HG02973 (cell line): ENCODE data around the gene SPATA18.
"Not testable (repeated sequence)": the region's sequence is repeated elsewhere in the genome, so short reads cannot be mapped to it uniquely, and the experiment has no call there.

Experiments used
- ATAC-seq: cut with Tn5 transposase; IDR thresholded peaks from one replicate; pipeline ENCODE4 v1.9.1; 2021; ENCODE audit warnings: moderate library complexity; ENCODE audit not compliant: unreplicated experiment

Gene SPATA18

DNA sequence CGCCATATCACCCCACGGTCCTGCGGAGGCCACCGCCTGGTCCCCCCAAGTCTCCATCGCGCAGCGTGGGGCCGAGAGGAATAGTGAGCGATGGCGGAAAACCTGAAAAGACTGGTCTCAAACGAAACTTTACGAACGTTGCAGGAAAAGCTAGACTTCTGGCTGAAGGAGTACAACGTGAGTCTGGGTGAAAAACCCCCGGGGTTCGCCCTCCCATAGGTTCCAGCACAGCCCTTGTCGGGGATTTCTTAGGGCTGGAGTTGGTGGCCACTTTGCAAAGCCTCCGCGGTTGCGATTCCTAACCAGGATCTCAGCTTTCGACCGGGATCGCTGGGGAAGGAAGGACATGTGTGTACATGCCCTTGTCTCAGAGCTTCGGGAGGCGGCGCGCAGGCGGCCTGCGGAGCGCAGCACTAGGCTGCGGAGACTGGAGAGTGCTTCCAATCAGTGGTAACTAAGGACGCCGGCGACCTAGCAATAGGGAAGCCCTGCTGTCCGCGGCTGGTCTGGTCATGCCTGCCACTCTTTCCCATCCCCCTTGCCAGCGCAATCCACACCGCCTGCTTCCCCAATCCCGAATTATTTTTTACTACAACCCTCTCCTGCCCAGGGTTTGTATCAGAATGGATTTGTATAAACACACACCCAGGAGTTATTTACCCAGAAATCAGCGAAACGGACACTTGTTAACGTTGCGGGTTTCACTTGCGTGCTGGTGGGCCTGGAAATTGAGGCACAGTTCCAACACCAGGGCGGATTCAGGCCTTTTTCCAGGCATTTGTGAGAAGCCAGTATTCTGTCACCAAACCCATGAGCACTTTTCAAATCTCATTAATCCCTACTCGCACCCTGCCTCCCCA, 741 bp downstream of the SPATA18 start:
- peak; percentile 33 for ATAC-seq

DNA sequence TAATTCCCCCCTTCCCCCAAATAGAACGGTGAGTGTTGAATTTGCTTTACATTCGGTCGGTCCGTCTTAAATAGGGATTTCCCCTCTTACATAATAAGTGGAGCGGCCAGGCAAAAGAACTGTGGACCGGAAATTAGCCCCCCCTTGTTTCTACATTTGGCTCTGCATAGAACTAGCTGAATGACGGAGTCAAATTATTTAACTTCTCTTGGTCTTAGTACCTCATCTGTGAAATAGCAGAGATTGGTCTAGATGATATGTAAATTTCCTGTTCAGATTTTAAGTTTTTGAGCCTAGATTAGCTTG, 1.3 kb downstream of the SPATA18 start:
- ATAC-seq, result peak; percentile 64

DNA sequence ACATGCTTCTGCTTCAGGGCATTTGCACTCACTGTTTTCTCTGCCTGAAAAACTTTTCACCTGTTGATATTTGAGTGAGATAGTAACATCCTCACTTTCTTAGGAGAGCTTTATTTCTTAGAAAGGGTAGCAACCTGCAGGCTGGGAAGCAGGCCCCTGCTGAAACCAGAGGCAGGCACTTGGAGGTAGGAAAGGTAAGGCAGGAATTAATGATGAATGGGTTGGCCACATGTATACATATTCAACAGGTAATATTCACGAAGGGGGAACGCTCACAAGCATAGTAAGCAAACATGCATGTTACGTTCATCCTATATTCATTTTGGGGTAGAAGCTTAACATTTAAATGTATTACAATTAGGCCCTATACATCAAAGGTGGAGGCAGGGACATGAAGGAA, 3.1 kb downstream of the SPATA18 start:
- no peak for ATAC-seq

DNA sequence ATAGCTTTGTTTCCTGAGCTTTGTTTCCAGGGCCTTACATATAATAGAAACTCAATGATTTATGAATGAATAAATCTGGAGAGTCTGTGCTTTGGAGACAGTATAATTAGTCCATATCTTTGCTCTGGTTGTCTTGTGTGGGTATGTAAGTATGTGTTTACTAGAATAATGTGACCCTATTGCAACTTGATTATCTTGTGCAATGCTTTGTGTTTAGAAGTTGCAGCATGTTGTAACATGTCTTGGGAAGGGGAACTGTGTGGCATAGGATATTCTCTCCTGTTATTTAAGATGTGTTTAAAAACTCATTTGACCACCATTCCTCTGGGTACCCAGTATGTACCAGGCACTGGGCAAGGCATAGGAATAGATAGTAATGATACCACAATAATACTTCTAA, 6.1 kb downstream of the SPATA18 start:
- ATAC-seq, result no peak

DNA sequence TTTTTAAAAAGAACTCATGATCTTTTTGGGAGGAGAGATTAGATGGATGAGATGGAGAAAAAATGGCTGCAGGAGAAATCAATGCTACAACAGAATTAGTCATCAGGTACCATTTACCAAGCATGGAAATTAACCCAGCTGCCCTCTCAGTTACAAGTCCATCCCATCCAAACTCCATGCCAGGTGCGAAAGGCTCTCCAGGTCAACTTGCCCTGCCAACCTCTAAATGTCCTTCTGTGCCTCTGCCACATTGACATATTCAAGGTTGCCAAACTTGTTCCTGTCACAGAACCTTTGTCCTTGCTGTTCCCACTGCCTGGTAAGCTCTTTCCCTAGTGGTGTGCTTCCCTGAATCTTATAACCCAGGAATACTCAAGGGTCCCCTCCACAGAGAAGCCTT, 7.2 kb downstream of the SPATA18 start:
- no peak for ATAC-seq

DNA sequence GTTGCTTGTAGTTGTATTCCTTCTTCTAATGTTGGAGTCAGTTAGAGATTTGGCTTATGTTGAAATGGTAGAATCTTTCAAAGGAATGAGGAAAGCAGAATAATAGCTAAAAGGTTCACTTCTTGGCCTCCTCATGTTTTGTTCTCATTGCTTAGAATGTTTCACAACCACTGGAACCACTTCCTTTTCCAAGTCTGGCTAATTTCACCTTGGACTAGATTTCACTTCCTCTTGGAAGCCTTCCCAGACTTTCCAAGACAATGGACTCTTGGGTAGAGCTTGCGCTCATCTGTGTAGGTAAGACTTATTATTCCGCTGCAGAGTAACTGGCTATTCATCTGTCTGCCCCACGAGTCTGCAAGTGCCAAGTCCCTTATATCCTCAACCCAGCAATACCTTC, 8.3 kb downstream of the SPATA18 start:
- no peak for ATAC-seq

DNA sequence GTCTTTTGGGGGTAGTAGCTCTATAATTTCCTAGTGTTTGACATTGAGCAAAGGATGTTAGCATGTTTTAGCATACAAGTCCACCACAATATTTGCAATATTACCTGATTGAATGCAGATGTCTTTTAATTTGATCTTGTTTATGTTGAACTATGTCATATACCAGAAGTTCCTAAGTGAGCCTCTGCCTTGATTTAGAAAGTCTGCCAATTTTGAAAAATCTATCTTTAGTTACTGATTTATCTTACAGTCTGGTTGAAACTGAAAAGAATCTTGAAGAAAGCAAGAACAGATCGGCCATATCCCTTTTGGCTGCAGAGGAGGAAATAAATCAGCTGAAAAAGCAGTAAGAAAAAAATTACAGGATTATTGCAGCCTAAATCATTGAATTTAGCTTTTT, 18.5 kb downstream of the SPATA18 start:
- ATAC-seq, result no peak

DNA sequence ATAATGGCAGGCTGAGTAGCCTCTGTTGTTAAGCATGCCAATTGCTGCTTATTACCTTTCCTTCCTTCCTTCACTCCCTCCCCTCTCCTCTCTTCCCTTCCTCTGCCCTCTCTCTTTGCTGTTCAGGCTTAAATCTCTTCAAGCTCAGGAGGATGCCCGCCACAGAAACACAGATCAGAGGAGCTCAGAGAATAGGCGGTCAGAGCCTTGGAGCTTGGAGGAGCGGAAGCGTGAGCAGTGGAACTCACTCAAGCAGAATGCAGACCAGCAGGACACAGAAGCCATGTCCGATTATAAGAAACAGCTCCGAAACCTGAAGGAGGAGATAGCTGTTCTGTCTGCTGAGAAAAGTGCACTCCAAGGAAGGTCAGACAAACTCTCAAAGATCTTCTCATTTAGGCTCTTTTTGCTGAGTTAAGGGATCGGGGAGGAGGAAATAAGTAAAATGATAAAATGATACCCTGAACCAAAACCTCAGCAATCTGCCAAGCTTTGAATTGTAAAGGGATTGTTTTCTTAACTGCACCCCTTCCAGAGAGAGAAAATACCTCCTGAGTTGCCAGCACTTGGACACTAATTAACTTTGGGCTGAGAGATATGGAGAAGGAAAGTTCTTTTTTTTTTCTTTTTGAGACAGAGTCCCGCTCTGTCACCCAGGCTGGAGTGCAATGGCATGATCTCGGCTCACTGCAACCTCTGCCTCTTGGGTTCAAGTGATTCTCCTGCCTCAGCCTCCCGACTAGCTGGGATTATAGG, 20.9 kb downstream of the SPATA18 start:
- ATAC-seq, result no peak

DNA sequence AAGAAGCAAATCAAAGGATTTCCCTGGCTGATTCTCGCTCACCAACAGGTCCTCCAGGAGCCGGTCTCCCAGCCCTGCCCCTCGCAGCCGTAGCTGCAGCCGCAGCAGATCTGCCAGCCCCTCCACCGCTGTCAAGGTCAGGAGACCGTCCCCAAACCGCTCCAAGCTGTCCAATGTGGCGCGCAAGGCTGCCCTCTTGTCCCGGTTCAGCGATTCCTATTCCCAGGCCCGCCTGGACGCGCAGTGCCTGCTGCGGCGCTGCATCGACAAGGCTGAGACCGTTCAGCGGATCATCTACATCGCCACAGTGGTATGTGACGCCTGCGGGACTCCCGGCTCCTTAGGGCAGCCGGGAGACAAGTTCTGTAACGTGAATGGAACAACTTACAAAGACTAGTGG, 25.6 kb downstream of the SPATA18 start:
- no peak for ATAC-seq

DNA sequence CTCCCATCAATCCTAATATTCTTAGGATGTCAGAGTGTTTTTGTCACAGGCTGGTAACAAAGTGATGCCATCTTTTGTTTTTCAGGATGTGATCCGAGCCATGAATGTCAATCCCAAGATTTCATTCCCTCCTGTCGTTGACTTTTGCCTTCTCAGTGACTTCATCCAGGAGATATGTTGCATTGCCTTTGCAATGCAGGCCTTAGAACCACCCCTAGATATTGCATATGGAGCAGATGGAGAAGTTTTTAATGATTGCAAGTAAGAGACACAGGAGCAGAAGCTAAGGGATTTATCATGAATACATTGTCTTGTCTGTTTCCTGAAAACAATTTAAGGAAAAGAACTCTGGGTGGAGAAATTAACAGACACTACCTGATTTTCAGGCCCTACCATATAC, 28.6 kb downstream of the SPATA18 start:
- no peak for ATAC-seq

DNA sequence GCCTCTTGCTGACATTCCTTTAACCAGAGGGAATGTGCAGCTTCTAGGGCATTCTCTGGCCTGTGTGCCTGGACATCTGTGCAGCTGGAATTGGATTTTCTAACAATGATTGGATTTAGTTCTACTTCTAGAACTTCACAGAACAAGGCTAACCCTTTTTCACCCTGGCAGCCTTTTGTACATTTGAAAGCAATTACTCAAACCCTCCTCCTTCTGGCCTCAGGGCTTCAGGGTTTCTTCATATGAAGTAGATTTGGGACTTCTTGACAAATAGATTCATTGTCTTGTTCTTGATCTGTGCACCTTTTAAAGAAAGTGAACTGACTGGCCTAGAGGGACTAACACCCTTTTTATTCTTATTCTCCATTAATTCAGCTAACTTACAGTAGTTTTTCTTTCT, 30.1 kb downstream of the SPATA18 start:
- no peak for ATAC-seq

DNA sequence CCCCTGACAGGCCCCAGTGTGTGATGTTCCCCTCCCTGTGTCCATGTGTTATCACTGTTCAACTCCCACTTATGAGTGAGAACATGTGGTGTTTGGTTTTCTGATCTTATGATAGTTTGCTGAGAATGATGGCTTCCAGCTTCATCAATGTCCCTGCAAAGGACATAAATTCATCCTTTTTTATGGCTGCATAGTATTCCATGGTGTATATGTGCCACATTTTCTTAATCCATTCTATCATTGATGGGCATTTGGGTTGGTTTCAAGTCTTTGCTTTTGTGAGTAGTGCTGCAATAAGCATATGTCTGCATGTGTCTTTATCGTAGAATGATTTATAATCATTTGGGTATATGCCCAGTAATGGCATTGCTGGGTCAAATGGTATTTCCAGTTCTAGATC, 35.3 kb downstream of the SPATA18 start:
- not testable (repeated sequence) for ATAC-seq

DNA sequence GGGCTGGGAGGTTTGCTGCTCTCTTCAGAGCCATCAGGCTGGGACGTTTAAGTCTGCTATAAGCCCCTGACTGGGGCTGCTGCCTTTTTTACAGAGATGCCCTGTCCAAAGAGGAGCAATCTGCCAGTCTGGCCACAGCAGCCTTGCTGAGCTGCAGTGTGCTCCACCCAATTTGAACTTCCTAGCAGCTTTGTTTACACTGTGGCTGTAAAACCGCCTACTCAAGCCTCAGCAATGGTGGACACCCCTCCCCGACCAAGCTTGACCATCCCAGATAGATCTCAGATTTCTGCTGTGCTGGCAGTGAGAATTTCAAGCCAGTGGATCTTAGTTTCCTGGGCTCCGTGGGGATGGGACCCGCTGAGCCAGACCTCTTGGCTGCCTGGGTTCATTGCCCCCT, 40.7 kb downstream of the SPATA18 start:
- ATAC-seq, result no peak

DNA sequence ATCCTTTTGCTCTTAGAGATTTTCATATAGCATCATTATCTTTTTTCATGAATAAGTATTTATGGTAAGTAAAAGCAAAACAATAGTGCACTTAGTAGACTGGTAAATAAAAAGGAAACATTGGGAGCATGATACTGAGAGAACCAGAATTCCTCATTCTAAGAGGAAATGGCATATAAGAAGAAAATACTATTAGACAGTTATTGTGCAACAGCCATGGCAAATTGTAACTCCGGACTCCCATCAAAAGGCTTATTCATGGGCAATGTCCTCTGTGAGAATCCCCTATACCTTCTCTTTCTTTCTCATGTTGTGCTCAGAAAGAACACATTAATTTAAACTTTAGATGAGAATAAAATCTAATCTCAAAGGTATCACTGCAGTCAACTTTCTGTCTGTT, 42.4 kb downstream of the SPATA18 start:
- ATAC-seq, result no peak

DNA sequence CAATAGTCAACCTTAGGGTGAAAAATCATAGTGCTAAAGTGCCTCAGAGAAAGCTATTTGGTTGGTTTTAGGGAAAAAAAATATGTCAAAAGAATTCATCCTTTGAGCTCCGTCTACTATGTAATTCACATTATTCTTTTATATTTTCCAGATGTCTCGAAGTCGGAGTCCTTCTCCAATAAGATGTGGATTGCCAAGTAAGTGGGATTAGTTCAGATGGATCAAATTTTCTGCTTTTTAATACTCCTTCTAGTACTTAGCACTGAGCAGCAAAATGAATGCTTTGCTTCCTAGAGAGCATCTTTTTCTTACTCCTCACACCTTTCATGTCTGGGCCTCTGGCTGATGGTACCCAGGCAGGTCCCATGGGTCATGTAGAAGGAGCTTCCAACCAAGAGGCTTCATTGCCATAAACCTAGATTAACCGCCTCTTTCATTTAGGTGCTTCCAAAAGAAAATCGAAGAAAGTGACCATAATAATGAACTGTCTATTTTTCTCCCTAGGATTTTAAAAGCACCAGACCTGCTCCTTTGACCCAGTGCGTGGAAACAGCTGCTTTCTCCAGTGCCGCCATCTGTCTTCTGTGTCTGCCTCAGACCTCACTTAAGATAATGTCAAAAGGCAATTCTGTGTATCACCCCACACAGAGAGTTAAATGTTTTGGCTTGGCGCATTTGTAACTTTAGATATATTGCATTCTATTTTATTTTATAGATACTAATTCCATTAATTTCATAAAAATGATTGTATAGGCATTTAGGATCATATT, 43.5 kb downstream of the SPATA18 start:
- ATAC-seq, result no peak

DNA sequence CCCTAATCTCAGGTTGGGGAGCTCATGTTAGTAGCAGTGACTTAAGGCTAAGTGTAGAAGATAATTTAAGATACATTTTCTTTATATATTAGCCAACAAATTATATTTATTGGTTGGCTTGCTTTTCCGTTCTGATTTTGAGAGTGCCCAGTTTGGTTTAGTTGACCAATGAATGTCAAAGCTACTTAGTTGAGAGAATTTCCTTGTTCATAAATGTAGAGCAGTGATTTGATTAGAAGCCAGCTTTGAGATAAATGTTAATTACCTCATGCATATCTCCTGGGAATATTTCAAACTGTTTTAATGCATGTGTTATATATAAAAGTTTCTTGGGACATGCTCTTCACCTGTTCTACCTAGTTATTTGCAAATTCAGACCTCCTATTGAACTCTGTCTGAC, 44.3 kb downstream of the SPATA18 start:
- no peak for ATAC-seq

DNA sequence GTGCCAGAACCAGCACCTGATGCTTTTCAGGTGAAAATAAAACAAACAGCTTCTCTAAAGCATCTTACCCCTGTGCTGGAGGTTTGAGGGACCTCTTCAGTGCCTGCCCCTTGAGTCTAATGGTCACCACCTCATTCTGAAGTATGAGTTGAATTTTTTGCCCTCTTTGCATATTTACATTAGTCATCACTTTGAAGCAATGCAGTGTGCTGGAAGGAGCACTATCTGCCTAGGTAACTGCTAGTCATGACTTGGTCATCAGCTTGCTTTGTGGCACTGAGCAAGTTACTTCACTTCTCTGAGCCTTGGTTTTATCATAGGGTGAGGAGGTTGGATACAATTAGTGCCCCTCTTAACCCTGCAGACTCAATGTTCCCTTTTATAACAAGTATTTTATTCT, 44.9 kb downstream of the SPATA18 start:
- no peak for ATAC-seq

DNA sequence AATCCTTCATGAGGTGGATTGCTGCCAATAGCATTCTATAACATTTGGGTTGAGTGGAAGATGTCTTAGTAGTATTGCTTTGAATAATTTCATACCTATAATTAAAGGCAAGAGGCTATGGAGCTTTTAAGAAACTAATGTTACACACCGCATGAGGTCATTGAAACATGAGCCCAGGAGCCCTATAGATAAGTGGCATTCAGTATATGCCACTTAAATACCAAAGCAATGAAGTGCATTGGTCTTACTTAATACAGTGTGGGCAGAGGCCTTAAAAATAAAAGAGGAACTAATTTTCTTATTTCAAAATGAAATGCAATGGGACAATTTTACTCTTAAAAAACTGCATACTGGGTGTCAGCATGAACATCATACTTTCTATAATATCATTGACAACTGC, 47.5 kb downstream of the SPATA18 start:
- no peak for ATAC-seq

DNA sequence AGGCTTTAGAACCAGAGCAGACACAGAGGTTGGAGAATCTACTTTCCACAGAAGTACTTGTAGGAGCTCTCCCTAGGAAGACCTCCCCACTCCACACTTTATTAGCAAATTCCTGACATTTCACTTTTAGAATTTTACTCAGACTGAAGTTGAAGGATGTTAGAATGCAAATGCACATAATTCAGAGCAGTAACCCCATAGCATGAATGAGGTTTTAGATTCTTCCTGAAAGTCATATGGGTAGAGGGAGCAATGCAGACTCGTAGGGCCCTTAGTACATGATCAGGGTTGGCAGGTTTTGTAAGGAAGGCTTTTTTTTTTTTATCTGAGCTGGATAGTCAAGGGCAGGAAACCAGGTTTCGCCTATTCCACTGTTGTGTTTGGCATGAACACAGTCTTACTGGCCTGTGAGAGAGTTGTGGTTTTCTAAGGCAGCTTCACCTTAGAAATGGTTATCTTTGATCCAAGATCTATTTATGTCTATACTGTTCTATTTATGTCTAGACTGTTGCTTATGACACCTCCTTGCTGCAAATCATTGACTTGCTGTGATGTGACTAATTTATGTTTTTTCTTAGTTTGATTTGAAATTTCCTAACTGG, 48.9 kb downstream of the SPATA18 start:
- no peak for ATAC-seq

DNA sequence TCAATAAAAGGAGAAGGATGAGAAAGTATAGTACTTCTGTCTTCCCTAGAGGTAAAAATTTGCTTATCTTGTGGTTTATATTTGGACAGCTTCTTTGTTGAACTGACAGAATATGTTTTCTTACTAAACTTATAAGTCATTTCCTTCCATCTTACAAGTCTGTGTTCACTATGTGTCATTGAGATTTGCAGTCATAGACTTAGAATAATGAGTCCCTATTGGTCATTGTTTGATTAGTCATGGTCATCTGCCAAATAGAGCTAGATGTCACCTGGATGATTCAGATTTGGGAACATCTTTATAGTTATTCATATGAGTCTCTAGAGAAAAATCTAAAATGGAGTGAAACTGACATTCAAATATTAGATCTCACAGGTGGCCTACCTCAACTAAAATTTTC, 51.5 kb downstream of the SPATA18 start:
- ATAC-seq, result no peak

DNA sequence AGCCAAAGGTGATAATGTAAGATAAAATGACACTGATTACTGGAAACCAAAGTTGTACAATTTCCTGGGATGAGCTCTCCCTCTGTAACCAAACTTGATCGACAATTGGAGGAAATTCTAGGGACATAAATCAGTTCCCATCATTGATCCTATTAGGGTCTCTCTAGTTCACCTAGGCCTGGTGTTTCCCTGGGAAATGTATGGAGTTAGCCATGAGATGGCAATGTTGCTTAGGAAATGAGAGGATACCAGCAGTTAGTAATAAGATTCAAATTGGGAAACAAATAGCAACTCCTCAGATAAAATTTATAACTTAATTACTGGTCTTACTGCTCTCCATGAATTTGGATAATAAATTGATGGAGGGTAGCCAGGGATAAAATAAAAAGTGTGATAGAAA, 52.2 kb downstream of the SPATA18 start:
- ATAC-seq, result no peak
